GM19463 (cell line): ENCODE data around the gene SLC39A5.
A peak's percentile ranks its signal among the peaks of the same experiment; 100 is the strongest.
"Not testable (repeated sequence)": the region's sequence is repeated elsewhere in the genome, so short reads cannot be mapped to it uniquely, and the experiment has no call there.

Experiments
- ATAC-seq: cut with Tn5 transposase; IDR thresholded peaks from one replicate; pipeline ENCODE4 v1.9.1; 2021; ENCODE audit warnings: mild to moderate bottlenecking, moderate library complexity; ENCODE audit not compliant: unreplicated experiment

SLC39A5 gene

GRCh38 chr12:56229916-56230431, at the start of gene SLC39A5:
Gene SLC39A5 (plus strand): TSS chr12:56230051. CDS start chr12:56231275, 1,224 bp downstream.
- ATAC-seq = no peak

- ATAC-seq = no peak
These were observed 42.9 kb upstream of the SLC39A5 start for GRCh38 chr12:56186957-56187356.

- ATAC-seq = no peak
These were observed 41.6 kb upstream of the SLC39A5 start for GRCh38 chr12:56188131-56188777.

- ATAC-seq = no peak
These were observed 41.1 kb upstream of the SLC39A5 start for GRCh38 chr12:56188778-56189098.

- ATAC-seq = peak; percentile 74
These were observed 40.5 kb upstream of the SLC39A5 start, which contains the start of gene SMARCC2 for GRCh38 chr12:56189099-56189917. Gene SMARCC2 (minus strand): TSS chr12:56189483. CDS start chr12:56189461, 22 bp downstream.

GRCh38 chr12:56189918-56190694, 39.7 kb upstream of the SLC39A5 start:
- peak; percentile 24 for ATAC-seq

GRCh38 chr12:56190695-56191155, 39.1 kb upstream of the SLC39A5 start:
- no peak for ATAC-seq

GRCh38 chr12:56192582-56192981, 37.3 kb upstream of the SLC39A5 start:
- no peak for ATAC-seq

GRCh38 chr12:56193025-56193578, 36.7 kb upstream of the SLC39A5 start:
- no peak for ATAC-seq

- ATAC-seq = not testable (repeated sequence)
These were observed 32.9 kb upstream of the SLC39A5 start for GRCh38 chr12:56196818-56197550.

GRCh38 chr12:56197921-56198635, 31.8 kb upstream of the SLC39A5 start:
- ATAC-seq = no peak

- ATAC-seq = no peak
These were observed 31.0 kb upstream of the SLC39A5 start for GRCh38 chr12:56198836-56199235.

GRCh38 chr12:56202366-56202765, 27.5 kb upstream of the SLC39A5 start:
- no peak for ATAC-seq

- no peak for ATAC-seq
These were observed 27.0 kb upstream of the SLC39A5 start for GRCh38 chr12:56202838-56203237.

GRCh38 chr12:56204275-56204674, 25.6 kb upstream of the SLC39A5 start:
- no peak for ATAC-seq

- ATAC-seq = no peak
These were observed 24.4 kb upstream of the SLC39A5 start for GRCh38 chr12:56205445-56205844.

- no peak for ATAC-seq
These were observed 23.2 kb upstream of the SLC39A5 start for GRCh38 chr12:56206452-56207166.

GRCh38 chr12:56208006-56208405, 21.8 kb upstream of the SLC39A5 start:
- no peak for ATAC-seq

- ATAC-seq = no peak
These were observed 17.5 kb upstream of the SLC39A5 start for GRCh38 chr12:56212361-56212760.
